ENCODE results near the gene ZGPAT.

DNA sequence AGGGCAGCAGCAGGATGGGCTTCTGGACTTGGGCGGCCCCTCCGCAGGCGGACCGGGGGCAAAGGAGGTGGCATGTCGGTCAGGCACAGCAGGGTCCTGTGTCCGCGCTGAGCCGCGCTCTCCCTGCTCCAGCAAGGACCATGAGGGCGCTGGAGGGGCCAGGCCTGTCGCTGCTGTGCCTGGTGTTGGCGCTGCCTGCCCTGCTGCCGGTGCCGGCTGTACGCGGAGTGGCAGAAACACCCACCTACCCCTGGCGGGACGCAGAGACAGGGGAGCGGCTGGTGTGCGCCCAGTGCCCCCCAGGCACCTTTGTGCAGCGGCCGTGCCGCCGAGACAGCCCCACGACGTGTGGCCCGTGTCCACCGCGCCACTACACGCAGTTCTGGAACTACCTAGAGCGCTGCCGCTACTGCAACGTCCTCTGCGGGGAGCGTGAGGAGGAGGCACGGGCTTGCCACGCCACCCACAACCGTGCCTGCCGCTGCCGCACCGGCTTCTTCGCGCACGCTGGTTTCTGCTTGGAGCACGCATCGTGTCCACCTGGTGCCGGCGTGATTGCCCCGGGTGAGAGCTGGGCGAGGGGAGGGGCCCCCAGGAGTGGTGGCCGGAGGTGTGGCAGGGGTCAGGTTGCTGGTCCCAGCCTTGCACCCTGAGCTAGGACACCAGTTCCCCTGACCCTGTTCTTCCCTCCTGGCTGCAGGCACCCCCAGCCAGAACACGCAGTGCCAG is 11.0 kb upstream of the ZGPAT start, which contains the start of gene TNFRSF6B:
- TF ChIP-seq, protein P1, sequence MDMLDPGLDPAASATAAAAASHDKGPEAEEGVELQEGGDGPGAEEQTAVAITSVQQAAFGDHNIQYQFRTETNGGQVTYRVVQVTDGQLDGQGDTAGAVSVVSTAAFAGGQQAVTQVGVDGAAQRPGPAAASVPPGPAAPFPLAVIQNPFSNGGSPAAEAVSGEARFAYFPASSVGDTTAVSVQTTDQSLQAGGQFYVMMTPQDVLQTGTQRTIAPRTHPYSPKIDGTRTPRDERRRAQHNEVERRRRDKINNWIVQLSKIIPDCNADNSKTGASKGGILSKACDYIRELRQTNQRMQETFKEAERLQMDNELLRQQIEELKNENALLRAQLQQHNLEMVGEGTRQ (IDR thresholded peaks at IDR 0.05; ENCODE audit: low read length), result no peak
- TF ChIP-seq SAP30 (IDR thresholded peaks at IDR 0.05; ENCODE audit: insufficient read depth, insufficient replicate concordance, low read length) (no peak), CTCF (IDR thresholded peaks at IDR 0.05; ENCODE audit: control extremely low read depth in 1 of 3, insufficient read depth in 1 of 3, low read depth in 1 of 3, low read length in 3 of 3) (no peak), POLR2AphosphoS5 (IDR thresholded peaks at IDR 0.05; ENCODE audit: low read depth, low read length) (peak; percentile 64), TEAD4 (IDR thresholded peaks at IDR 0.05; ENCODE audit: low read depth, low read length) (no peak), EGR1 (IDR thresholded peaks at IDR 0.05; ENCODE audit: borderline replicate concordance, low read depth, low read length) (no peak), TBP (IDR thresholded peaks at IDR 0.05; ENCODE audit: low read depth, low read length) (0 out of 2 replicates have a peak, but pooled peaks have one; percentile 13), SP1 (IDR thresholded peaks at IDR 0.05; ENCODE audit: low read depth, low read length) (no peak), POLR2A (IDR thresholded peaks at IDR 0.05; ENCODE audit: control extremely low read depth in 1 of 2, low read depth in 2 of 2, low read length in 2 of 2) (peak in 1 of 2 experiments; percentile 57; a peak in 2 of 3 replicates), ZNF274 (IDR thresholded peaks at IDR 0.05; ENCODE audit: borderline replicate concordance, extremely low read depth, low read length) (no peak), JUND (IDR thresholded peaks at IDR 0.05; ENCODE audit: low read length) (no peak), SUZ12 (IDR thresholded peaks at IDR 0.05; ENCODE audit: low read length) (no peak), RFX5 (IDR thresholded peaks at IDR 0.05; ENCODE audit: borderline replicate concordance, low read depth, low read length) (no peak), EP300 (IDR thresholded peaks at IDR 0.05; ENCODE audit: borderline replicate concordance in 1 of 2, low read depth in 2 of 2, low read length in 2 of 2) (no peak)

Measured in H1 (cell line).